HAP-1 (cell line): ENCODE data around the gene CTIF.

Source experiments
- DNase-seq, 2 experiments: peaks; one replicate each; pipeline ENCODE4 v3.0.0-alpha.2; 2016 to 2020; ENCODE audit warnings: low spot score in 2 of 2
- H3K27me3 ChIP-seq: fragments of 250-450 bp; sonication (Bioruptor Pico); 2 replicates; pipeline ENCODE4 v1.5.1; 2020; ENCODE audit warnings: low read depth, mild to moderate bottlenecking, moderate library complexity
- H3K36me3 ChIP-seq: fragments of 250-450 bp; sonication (Bioruptor Pico); replicated peaks from 2 replicates; pipeline ENCODE4 v1.5.1; 2020; ENCODE audit warnings: mild to moderate bottlenecking
- H3K4me1 ChIP-seq: fragments of 250-450 bp; sonication (Bioruptor Pico); 2 replicates; pipeline ENCODE4 v1.5.1; 2020; ENCODE audit warnings: mild to moderate bottlenecking
- H3K4me3 ChIP-seq: fragments of 250-450 bp; sonication (Bioruptor Pico); 2 replicates; pipeline ENCODE4 v1.5.1; 2020; ENCODE audit warnings: mild to moderate bottlenecking, moderate library complexity
- H3K9me3 ChIP-seq: fragments of 250-450 bp; sonication (Bioruptor Pico); 2 replicates; pipeline ENCODE4 v1.5.1; 2020; ENCODE audit warnings: mild to moderate bottlenecking, moderate library complexity
- in situ Hi-C: fragments of 300-500 bp; cut with MboI; formaldehyde crosslinking; loops from 3 replicates; pipeline ENCODE4 v1.14.3; 2020; ENCODE audit warnings: low sequenced_read_pairs, inconsistent platforms, mixed read lengths

CTIF gene

GRCh38 chr18:48846423-48846932 lies 307.6 kb downstream of the CTIF start:
- DNase-seq: no peak
- no peaks in the 10 kb centered on the region for H3K27me3 ChIP-seq
- in situ Hi-C loops: no loop called here
- H3K36me3 ChIP-seq: no peaks in the 10 kb centered on the region
- H3K9me3 ChIP-seq: no peaks in the 10 kb centered on the region
- H3K4me1 ChIP-seq: peaks cover 8% of the 10 kb centered on the region
- no peak overlapping the region for H3K4me3 ChIP-seq

GRCh38 chr18:48847807-48848486 lies 309.1 kb downstream of the CTIF start:
- no peaks in the 10 kb centered on the region for H3K27me3 ChIP-seq
- DNase-seq: peak in 1 of 2 experiments; percentile 36
- peaks cover 8% of the 10 kb centered on the region for H3K4me1 ChIP-seq
- in situ Hi-C loops: no loop called here
- no peak overlapping the region for H3K4me3 ChIP-seq
- no peaks in the 10 kb centered on the region for H3K36me3 ChIP-seq
- no peaks in the 10 kb centered on the region for H3K9me3 ChIP-seq

GRCh38 chr18:48848641-48849143 lies 309.9 kb downstream of the CTIF start:
- in situ Hi-C loops: no loop called here
- H3K36me3 ChIP-seq: no peaks in the 10 kb centered on the region
- no peak overlapping the region for H3K4me3 ChIP-seq
- peak; percentile 64 to 81 for DNase-seq
- H3K27me3 ChIP-seq: no peaks in the 10 kb centered on the region
- peaks cover 8% of the 10 kb centered on the region for H3K4me1 ChIP-seq
- H3K9me3 ChIP-seq: no peaks in the 10 kb centered on the region

- H3K4me1 ChIP-seq: peaks cover 8% of the 10 kb centered on the region
- in situ Hi-C loops: no loop called here
These were observed 312.2 kb downstream of the CTIF start for GRCh38 chr18:48850822-48851598.

GRCh38 chr18:48851599-48851960 lies 312.7 kb downstream of the CTIF start:
- H3K27me3 ChIP-seq: no peaks in the 10 kb centered on the region
- H3K9me3 ChIP-seq: no peaks in the 10 kb centered on the region
- DNase-seq: no peak
- in situ Hi-C loops: no loop called here
- peaks cover 8% of the 10 kb centered on the region for H3K4me1 ChIP-seq
- H3K4me3 ChIP-seq: no peak overlapping the region
- H3K36me3 ChIP-seq: no peaks in the 10 kb centered on the region

More at GRCh38 chr18:48850822-48851598, 312.2 kb downstream of the CTIF start:
- no peaks in the 10 kb centered on the region for H3K9me3 ChIP-seq
- no peaks in the 10 kb centered on the region for H3K36me3 ChIP-seq
- no peaks in the 10 kb centered on the region for H3K27me3 ChIP-seq
- no peak overlapping the region for H3K4me3 ChIP-seq
- no peak for DNase-seq

GRCh38 chr18:48852292-48852691 lies 313.5 kb downstream of the CTIF start:
- H3K4me1 ChIP-seq: peaks cover 8% of the 10 kb centered on the region
- DNase-seq: no peak
- H3K36me3 ChIP-seq: no peaks in the 10 kb centered on the region
- H3K4me3 ChIP-seq: no peak overlapping the region
- in situ Hi-C loops: no loop called here
- no peaks in the 10 kb centered on the region for H3K27me3 ChIP-seq
- H3K9me3 ChIP-seq: no peaks in the 10 kb centered on the region

GRCh38 chr18:48852794-48853193 lies 314.0 kb downstream of the CTIF start:
- no peak overlapping the region for H3K4me3 ChIP-seq
- no peaks in the 10 kb centered on the region for H3K36me3 ChIP-seq
- no peak for DNase-seq
- peaks cover 8% of the 10 kb centered on the region for H3K4me1 ChIP-seq
- no peaks in the 10 kb centered on the region for H3K27me3 ChIP-seq
- no peaks in the 10 kb centered on the region for H3K9me3 ChIP-seq
- in situ Hi-C loops: no loop called here

GRCh38 chr18:48853588-48853987 lies 314.8 kb downstream of the CTIF start:
- Histone ChIP-seq H3K4me3 (no peak overlapping the region), H3K27me3 (no peaks in the 10 kb centered on the region), H3K9me3 (no peaks in the 10 kb centered on the region), H3K36me3 (no peaks in the 10 kb centered on the region), H3K4me1 (peaks cover 4% of the 10 kb centered on the region)
- DNase-seq: no peak
- in situ Hi-C loops: no loop called here

GRCh38 chr18:48854780-48855179 lies 315.9 kb downstream of the CTIF start:
- in situ Hi-C loops: no loop called here
- Histone ChIP-seq H3K4me1 (no peaks in the 10 kb centered on the region), H3K9me3 (no peaks in the 10 kb centered on the region), H3K36me3 (no peaks in the 10 kb centered on the region), H3K4me3 (no peak overlapping the region), H3K27me3 (no peaks in the 10 kb centered on the region)
- no peak for DNase-seq

- Histone ChIP-seq H3K36me3 (no peaks in the 10 kb centered on the region), H3K4me3 (no peak overlapping the region), H3K4me1 (no peaks in the 10 kb centered on the region), H3K9me3 (no peaks in the 10 kb centered on the region), H3K27me3 (no peaks in the 10 kb centered on the region)
- in situ Hi-C loops: no loop called here
- no peak for DNase-seq
These were observed 316.9 kb downstream of the CTIF start for GRCh38 chr18:48855422-48856377.

- no peak overlapping the region for H3K4me3 ChIP-seq
- H3K4me1 ChIP-seq: no peaks in the 10 kb centered on the region
- no peaks in the 10 kb centered on the region for H3K27me3 ChIP-seq
- no peaks in the 10 kb centered on the region for H3K36me3 ChIP-seq
- in situ Hi-C loops: no loop called here
- H3K9me3 ChIP-seq: no peaks in the 10 kb centered on the region
- no peak for DNase-seq
These were observed 318.3 kb downstream of the CTIF start for GRCh38 chr18:48857023-48857694.

- H3K4me1 ChIP-seq: no peaks in the 10 kb centered on the region
- H3K9me3 ChIP-seq: no peaks in the 10 kb centered on the region
- no peaks in the 10 kb centered on the region for H3K36me3 ChIP-seq
- no peak overlapping the region for H3K4me3 ChIP-seq
- no peaks in the 10 kb centered on the region for H3K27me3 ChIP-seq
- in situ Hi-C loops: no loop called here
- no peak for DNase-seq
These were observed 319.8 kb downstream of the CTIF start for GRCh38 chr18:48858676-48859075.
